Upper lobe of left lung (tissue), 4 donors: ENCODE results near the gene LMTK3.

Experiments used
- POLR2A ChIP-seq, 4 donors: fragments of 450-650 bp; IDR thresholded peaks; one replicate each; pipeline ENCODE4 v1.5.1; 2016 to 2017; ENCODE audit warnings: antibody characterized with exemption in 4 of 4, mild to moderate bottlenecking in 2 of 4
- POLR2AphosphoS5 ChIP-seq, 2 donors: sonication (generic); formaldehyde crosslinking; IDR thresholded peaks; one replicate each; pipeline ENCODE4 v1.5.1; 2017; ENCODE audit warnings: antibody characterized with exemption in 2 of 2
- TF ChIP-seq, protein P1 (sequence below), 6 experiments: fragments of 450-650 bp in 4 of 6; fragments of 200-600 bp in 2 of 6; sonication (generic) in 2 of 6; IDR thresholded peaks; one replicate each; pipeline ENCODE4 v1.5.1; 2016 to 2019; ENCODE audit warnings: antibody characterized with exemption in 6 of 6

DNA sequence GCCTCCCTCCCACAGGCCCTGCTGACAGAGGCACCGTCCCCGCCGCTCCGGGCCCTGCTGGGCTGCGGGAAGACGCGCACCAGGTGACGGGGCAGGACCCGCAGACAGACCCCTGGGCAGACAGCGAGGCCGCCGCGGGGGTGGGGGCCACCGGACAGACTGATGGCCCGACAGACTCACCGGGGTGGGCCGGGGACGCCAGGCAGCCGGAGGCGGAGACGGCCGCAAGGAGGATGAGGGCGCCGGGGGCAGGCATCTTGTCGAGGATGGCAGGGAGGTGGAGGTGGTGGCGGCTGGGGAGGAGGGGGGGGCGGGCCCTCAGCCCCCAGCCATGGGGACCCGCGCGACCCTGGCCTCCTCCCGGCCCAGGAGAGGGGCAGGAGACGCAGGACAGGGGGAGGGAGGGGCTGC lies 309 bp downstream of the LMTK3 start:
- TF ChIP-seq POLR2A (IDR thresholded peaks at IDR 0.05) (no peak), POLR2AphosphoS5 (IDR thresholded peaks at IDR 0.05) (no peak)
- TF ChIP-seq, protein P1, sequence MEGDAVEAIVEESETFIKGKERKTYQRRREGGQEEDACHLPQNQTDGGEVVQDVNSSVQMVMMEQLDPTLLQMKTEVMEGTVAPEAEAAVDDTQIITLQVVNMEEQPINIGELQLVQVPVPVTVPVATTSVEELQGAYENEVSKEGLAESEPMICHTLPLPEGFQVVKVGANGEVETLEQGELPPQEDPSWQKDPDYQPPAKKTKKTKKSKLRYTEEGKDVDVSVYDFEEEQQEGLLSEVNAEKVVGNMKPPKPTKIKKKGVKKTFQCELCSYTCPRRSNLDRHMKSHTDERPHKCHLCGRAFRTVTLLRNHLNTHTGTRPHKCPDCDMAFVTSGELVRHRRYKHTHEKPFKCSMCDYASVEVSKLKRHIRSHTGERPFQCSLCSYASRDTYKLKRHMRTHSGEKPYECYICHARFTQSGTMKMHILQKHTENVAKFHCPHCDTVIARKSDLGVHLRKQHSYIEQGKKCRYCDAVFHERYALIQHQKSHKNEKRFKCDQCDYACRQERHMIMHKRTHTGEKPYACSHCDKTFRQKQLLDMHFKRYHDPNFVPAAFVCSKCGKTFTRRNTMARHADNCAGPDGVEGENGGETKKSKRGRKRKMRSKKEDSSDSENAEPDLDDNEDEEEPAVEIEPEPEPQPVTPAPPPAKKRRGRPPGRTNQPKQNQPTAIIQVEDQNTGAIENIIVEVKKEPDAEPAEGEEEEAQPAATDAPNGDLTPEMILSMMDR (IDR thresholded peaks at IDR 0.05), result no peak
